PFSK-1 (cell line): ENCODE results near the gene ANKRD33B.

Experiments
- POLR2AphosphoS5 ChIP-seq: IDR thresholded peaks from 2 replicates; pipeline ENCODE4 v1.6.1; 2012; ENCODE audit warnings: low read depth, mild to moderate bottlenecking, control low read depth, low read length, moderate library complexity
- REST ChIP-seq, 2 experiments: IDR thresholded peaks; 2 replicates each; pipeline versions ENCODE4 v1.6.1 to v1.8.0; 2011 to 2012; ENCODE audit warnings: low read depth in 2 of 2, low read length in 2 of 2, control low read depth in 1 of 2, inconsistent platforms in 1 of 2, mild to moderate bottlenecking in 1 of 2, moderate library complexity in 1 of 2; ENCODE audit not compliant: insufficient read depth in 1 of 2

GRCh38 chr5:10611290-10611689 is 47.4 kb downstream of the ANKRD33B start:
- TF ChIP-seq POLR2AphosphoS5 (no peak), REST (IDR thresholded peaks at IDR 0.05; ENCODE audit: insufficient read depth in 1 of 2, low read depth in 2 of 2, low read length in 2 of 2) (no peak)
